HT1080 (cell line): ENCODE data around the gene PGBD5. TPM values are rescaled to one million over a fixed set of nuclear protein-coding genes. Genes with fewer than 3 reads are reported as not detected.

Source experiments
- DNase-seq: peaks from one replicate; pipeline ENCODE4 v3.0.0-alpha.2; 2015; ENCODE audit warnings: low read depth
- total RNA-seq: library from RNA; depleted of rRNA; stranded (reverse); fragments of >200 nt; shearing (Covaris generic); gene quantifications from 2 replicates; pipeline ENCODE4 v1.2.3, GENCODE V29; 2014; rRNA removed

PGBD5 gene
- total RNA-seq, 1 experiment from 2014 or later, result 3.6 TPM

GRCh38 chr1:230265200-230266115 is 160.7 kb downstream of the PGBD5 start:
- no peak for DNase-seq

Other genes with a start within 250 kb of the PGBD5 start
- 26.1 and 31.4 TPM in 2 replicates for gene COG2, start 216.1 kb upstream of the PGBD5 start, total RNA-seq